ACC112 (cell line): ENCODE data around the gene ATP5F1E.

Source experiments
- H2AFZ ChIP-seq: fragments of 200-600 bp; sonication (generic); one replicate; pipeline ENCODE4 v1.6.0; 2017; ENCODE audit warnings: antibody characterized with exemption, low read length; ENCODE audit not compliant: unreplicated experiment
- H3K27ac ChIP-seq: fragments of 200-600 bp; sonication (generic); 2 replicates; pipeline ENCODE4 v1.5.1; 2014; ENCODE audit warnings: low read depth, mild to moderate bottlenecking, antibody characterized with exemption, low read length, moderate library complexity
- H3K27me3 ChIP-seq: fragments of 200-600 bp; sonication (generic); 2 replicates; pipeline ENCODE4 v1.6.1; 2014; ENCODE audit warnings: mild to moderate bottlenecking, antibody characterized with exemption, low read length, moderate library complexity, mixed read lengths; ENCODE audit not compliant: insufficient read depth
- H3K36me3 ChIP-seq: fragments of 200-600 bp; sonication (generic); 2 replicates; pipeline ENCODE4 v1.6.1; 2016; ENCODE audit warnings: mild to moderate bottlenecking, antibody characterized with exemption, low read length, moderate library complexity, mixed read lengths; ENCODE audit not compliant: insufficient read depth
- H3K4me1 ChIP-seq: fragments of 200-600 bp; sonication (generic); one replicate; pipeline ENCODE4 v1.6.1; 2016; ENCODE audit warnings: low read length, mixed read lengths; ENCODE audit not compliant: insufficient read depth, unreplicated experiment, control insufficient read depth
- H3K4me3 ChIP-seq: fragments of 200-600 bp; sonication (generic); 2 replicates; pipeline ENCODE4 v1.5.1; 2014; ENCODE audit warnings: mild to moderate bottlenecking, low read depth, low read length
- H3K79me2 ChIP-seq: fragments of 200-600 bp; sonication (generic); one replicate; pipeline ENCODE4 v1.6.0; 2016; ENCODE audit warnings: low read length; ENCODE audit not compliant: control insufficient read depth, unreplicated experiment, insufficient read depth

Gene ATP5F1E

DNA sequence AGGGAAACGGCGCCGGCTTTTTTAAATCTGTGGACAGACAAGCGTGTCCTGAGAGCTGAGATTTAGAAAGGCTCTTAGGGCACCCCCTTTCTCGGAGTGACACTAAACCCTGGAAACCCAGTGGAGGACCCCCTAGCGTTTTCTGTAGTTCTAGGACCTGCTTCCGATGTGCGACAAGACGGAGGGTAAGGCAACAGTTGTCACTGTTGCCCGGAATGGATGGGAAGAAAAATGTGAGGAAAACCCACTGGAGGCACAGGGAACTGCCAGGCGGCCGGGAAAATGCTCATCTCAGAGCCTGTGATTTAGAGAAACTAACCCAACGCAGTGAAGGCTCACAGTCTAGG lies 551 bp upstream of the ATP5F1E start:
- Histone ChIP-seq H3K4me1 (peaks cover 39% of the 10 kb centered on the region), H3K4me3 (peak overlapping the region; percentile 86), H3K36me3 (peaks cover 43% of the 10 kb centered on the region), H2AFZ (no peak overlapping the region), H3K79me2 (peaks cover 58% of the 10 kb centered on the region), H3K27ac (peak overlapping the region; percentile 51), H3K27me3 (no peaks in the 10 kb centered on the region)

DNA sequence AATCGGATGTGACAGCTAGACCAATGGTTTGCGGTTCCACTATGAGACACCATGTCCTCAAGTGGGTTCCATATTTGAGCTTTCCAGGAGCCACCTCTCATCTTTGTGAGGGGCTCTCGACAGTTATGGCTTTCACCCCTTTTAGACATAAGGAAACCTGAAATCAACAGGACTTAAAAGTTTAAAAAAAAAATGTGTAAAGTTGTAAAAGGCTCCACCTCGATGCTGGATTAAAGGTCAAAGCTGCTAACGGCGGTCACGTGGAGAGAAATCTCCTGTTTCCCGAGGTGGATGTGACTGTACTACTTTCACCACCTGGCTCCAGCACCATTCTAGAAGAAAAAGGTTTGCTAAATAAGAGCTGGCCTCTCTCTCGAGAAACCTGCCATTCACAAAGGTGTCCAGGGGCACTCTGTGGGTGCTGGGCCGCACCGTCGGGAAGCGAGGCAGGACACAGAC lies 542 bp downstream of the ATP5F1E start:
- Histone ChIP-seq H3K4me1 (peaks cover 46% of the 10 kb centered on the region), H2AFZ (peak overlapping the region; percentile 55), H3K27me3 (no peaks in the 10 kb centered on the region), H3K36me3 (peaks cover 40% of the 10 kb centered on the region), H3K79me2 (peaks cover 64% of the 10 kb centered on the region), H3K4me3 (peak overlapping the region; percentile 86), H3K27ac (peak overlapping the region; percentile 48; the same call in 1 of the 2 replicates)

DNA sequence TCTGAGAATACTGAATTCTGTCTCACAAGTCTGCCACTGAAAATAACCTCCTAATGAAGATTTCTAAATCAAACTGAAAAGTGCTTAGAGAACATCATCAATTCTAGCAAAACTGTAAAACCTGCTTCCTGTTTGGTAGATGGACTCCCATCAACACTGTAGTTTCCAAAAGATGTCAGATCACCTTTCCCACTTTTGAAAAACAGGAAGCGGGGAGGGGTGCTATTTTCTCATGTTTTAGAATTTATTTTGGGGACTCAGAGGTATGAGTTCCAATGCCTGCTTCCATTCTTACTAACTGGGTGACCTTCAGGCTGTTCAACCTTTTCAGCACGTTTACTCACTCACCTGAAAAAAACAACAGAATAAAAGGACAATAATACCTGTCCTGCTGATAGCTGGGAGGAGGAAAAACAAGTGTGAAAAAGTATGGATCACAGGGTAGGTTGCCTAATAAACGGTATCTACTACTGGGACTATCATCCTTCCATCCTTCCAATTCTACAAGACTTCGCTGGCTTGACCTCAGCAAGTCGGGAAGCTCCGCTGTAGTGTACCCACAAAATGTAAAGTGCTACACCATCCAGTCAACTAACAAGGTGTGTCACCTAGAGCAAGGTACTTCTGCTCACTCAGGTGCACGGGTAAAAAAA lies 1.1 kb downstream of the ATP5F1E start:
- H3K4me3 ChIP-seq: peak overlapping the region; percentile 86
- peaks cover 64% of the 10 kb centered on the region for H3K79me2 ChIP-seq
- no peak overlapping the region for H3K27ac ChIP-seq
- H3K36me3 ChIP-seq: peaks cover 35% of the 10 kb centered on the region
- peaks cover 46% of the 10 kb centered on the region for H3K4me1 ChIP-seq
- no peaks in the 10 kb centered on the region for H3K27me3 ChIP-seq
- no peak overlapping the region for H2AFZ ChIP-seq

DNA sequence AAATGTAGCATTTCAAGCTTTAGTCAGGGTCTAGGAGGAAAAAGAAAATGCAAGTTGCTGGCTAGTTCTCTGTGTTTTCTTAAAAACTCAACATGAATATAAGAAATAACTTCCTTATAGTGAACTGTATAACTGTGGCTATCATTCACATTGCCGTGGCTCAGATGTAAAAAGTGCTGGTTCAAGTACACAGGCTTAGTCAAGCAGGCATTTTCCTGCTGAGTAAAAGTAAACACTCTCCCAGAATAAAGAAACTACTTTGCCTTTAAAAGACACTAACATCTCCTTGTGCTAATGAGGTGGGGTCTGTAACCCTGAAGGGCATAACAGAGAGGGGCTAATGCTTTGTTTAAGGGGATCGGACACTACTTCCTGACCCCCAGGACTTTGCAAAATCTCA lies 3.3 kb downstream of the ATP5F1E start:
- H3K4me3 ChIP-seq: peak overlapping the region; percentile 86
- H3K27me3 ChIP-seq: no peaks in the 10 kb centered on the region
- H3K27ac ChIP-seq: 0 out of 2 replicates have a peak overlapping the region, but pooled peaks have one; percentile 17

DNA sequence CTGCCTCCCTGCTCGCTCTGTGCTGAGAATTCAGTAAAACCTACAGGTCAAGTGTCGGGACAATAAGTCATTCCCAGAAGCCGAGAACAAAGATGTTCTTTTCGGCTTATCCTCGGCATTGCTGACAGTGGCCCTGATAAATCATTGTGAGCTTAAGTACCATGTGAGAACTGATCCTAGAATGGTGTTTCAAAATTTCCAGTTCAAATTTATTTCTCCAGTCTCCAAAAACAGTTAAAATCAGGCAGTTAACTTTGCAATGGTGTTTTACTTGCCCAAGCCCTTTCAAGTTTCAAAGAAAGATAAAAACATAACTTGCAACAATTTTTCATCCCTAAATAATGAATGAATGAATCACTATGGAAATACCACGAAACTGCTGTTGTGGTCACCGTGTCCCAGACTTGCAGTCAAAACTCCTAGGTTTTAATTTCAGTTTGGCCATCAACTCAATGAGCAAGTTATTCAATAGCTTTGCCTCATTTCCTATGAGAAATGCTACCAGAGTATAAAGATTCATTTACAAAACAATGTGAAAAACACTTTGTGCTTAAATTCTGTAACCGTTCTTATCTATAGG lies 4.3 kb downstream of the ATP5F1E start:
- H3K27me3 ChIP-seq: no peaks in the 10 kb centered on the region
- no peak overlapping the region for H2AFZ ChIP-seq
- peak overlapping the region; percentile 17; the same call in 1 of the 2 replicates for H3K27ac ChIP-seq
- H3K36me3 ChIP-seq: peaks cover 33% of the 10 kb centered on the region
- peaks cover 42% of the 10 kb centered on the region for H3K4me1 ChIP-seq
- peak overlapping the region; percentile 86 for H3K4me3 ChIP-seq
- H3K79me2 ChIP-seq: peaks cover 66% of the 10 kb centered on the region

More for the DNA sequence above, 3.3 kb downstream of the ATP5F1E start:
- Histone ChIP-seq H3K79me2 (peaks cover 66% of the 10 kb centered on the region), H3K4me1 (peaks cover 46% of the 10 kb centered on the region), H3K36me3 (peaks cover 29% of the 10 kb centered on the region), H2AFZ (no peak overlapping the region)

DNA sequence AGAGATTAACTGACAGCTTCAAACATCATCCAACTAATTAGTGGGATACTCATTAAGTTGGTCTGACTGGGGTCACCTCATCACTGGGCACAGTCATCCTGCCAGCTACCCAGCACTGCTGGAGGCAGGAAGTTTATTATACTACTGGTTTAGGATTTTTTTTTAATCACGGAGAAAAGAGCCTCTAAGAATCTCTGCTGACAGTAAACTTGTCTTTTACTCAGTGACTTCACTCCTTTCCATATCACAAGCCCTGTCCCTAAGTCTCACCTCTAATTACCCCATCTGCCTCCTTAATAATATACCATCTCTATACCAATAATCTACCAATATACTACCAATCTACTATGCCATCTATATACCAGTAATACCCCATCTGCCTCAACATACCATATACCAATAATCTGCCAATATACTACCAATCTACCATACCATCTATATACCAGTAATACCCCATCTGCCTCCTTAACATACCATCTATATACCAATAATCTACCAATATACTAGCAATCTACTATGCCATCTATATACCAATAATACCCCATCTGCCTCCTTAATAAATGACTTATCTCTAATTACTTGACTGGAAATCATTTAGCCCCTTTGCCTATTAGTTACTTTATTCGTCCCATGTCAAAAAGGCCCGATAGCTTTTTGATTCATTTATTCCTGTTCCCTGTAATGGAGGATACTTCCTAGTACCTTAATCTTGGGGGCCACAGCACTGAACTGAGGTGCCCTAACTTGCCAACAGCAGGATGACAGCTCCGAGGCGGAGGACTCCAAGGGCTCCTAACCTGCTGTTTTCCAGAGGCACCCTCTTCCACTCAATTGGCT lies 5.0 kb downstream of the ATP5F1E start:
- Histone ChIP-seq H3K36me3 (peaks cover 33% of the 10 kb centered on the region), H3K27me3 (no peaks in the 10 kb centered on the region), H3K4me3 (peak overlapping the region; percentile 86), H3K4me1 (peaks cover 42% of the 10 kb centered on the region), H3K27ac (no peak overlapping the region), H3K79me2 (peaks cover 66% of the 10 kb centered on the region), H2AFZ (no peak overlapping the region)

DNA sequence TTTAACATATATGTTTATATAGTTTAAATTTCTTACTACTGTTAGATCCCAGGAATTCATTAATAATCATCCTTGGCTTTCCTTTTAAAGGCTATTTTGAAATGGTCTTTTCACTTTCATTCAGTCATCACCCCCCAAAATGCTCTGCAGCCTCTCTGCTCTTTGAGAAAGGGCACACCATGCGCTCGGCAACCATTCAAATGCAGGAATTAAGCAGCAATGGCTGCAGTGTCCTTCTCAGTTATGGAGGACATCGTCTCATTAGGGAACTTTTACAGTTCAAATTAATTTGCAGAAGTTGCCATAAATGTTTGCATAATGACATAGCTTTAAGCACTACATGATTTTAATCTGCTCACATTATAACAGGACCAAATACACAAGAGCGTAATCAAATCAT lies 6.6 kb downstream of the ATP5F1E start:
- H3K4me1 ChIP-seq: peaks cover 34% of the 10 kb centered on the region
- H3K36me3 ChIP-seq: peaks cover 33% of the 10 kb centered on the region
- no peaks in the 10 kb centered on the region for H3K27me3 ChIP-seq
- peaks cover 50% of the 10 kb centered on the region for H3K79me2 ChIP-seq
- H3K27ac ChIP-seq: no peak overlapping the region
- H3K4me3 ChIP-seq: no peak overlapping the region
- no peak overlapping the region for H2AFZ ChIP-seq

DNA sequence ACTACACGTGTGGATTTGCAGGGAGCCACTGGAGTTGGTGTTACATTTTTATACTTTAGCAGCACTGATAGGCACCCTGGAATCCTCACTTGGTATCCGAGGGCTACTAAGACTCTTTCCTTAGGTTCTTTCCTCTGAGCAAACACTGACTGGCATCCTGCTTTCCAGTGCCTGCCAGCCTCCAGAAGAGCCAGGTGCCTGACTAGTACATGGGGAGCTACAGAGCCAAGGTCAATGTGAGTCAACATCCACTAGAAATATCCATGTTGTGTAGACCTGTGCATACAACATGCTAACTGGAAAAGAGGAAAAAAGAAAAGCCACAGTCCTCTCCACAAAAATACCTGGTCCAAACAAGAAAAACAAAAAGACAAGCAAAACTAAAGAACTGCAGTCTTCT lies 7.0 kb downstream of the ATP5F1E start:
- Histone ChIP-seq H3K27ac (no peak overlapping the region), H2AFZ (no peak overlapping the region), H3K36me3 (peaks cover 32% of the 10 kb centered on the region), H3K27me3 (no peaks in the 10 kb centered on the region), H3K4me1 (peaks cover 30% of the 10 kb centered on the region), H3K79me2 (peaks cover 45% of the 10 kb centered on the region), H3K4me3 (no peak overlapping the region)

DNA sequence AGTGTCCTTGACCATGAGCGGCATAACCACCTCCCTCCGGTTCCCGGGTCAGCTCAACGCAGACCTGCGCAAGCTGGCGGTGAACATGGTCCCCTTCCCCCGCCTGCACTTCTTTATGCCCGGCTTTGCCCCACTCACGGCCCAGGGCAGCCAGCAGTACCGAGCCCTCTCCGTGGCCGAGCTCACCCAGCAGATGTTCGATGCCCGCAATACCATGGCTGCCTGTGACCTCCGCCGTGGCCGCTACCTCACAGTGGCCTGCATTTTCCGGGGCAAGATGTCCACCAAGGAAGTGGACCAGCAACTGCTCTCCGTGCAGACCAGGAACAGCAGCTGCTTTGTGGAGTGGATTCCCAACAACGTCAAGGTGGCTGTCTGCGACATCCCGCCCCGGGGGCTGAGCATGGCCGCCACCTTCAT lies 8.0 kb downstream of the ATP5F1E start:
- Histone ChIP-seq H3K27ac (no peak overlapping the region), H3K79me2 (peaks cover 36% of the 10 kb centered on the region), H3K4me3 (no peak overlapping the region), H3K27me3 (no peaks in the 10 kb centered on the region), H3K36me3 (peaks cover 23% of the 10 kb centered on the region), H3K4me1 (peaks cover 22% of the 10 kb centered on the region), H2AFZ (no peak overlapping the region)

DNA sequence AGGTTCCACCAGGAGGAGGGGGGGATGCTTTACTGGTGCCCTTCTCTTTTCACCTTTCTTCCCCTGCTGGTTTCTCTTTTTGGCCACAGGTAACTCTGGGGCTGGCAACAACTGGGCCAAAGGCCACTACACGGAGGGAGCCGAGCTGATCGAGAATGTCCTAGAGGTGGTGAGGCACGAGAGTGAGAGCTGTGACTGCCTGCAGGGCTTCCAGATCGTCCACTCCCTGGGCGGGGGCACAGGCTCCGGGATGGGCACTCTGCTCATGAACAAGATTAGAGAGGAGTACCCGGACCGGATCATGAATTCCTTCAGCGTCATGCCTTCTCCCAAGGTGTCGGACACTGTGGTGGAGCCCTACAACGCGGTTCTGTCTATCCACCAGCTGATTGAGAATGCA lies 8.5 kb downstream of the ATP5F1E start:
- H3K27me3 ChIP-seq: no peaks in the 10 kb centered on the region
- peaks cover 31% of the 10 kb centered on the region for H3K79me2 ChIP-seq
- H3K4me3 ChIP-seq: no peak overlapping the region
- no peak overlapping the region for H2AFZ ChIP-seq
- peaks cover 19% of the 10 kb centered on the region for H3K36me3 ChIP-seq
- H3K4me1 ChIP-seq: peaks cover 17% of the 10 kb centered on the region
- no peak overlapping the region for H3K27ac ChIP-seq
